ENCODE measurements around the gene ZNF536.

- TF ChIP-seq, protein P1, sequence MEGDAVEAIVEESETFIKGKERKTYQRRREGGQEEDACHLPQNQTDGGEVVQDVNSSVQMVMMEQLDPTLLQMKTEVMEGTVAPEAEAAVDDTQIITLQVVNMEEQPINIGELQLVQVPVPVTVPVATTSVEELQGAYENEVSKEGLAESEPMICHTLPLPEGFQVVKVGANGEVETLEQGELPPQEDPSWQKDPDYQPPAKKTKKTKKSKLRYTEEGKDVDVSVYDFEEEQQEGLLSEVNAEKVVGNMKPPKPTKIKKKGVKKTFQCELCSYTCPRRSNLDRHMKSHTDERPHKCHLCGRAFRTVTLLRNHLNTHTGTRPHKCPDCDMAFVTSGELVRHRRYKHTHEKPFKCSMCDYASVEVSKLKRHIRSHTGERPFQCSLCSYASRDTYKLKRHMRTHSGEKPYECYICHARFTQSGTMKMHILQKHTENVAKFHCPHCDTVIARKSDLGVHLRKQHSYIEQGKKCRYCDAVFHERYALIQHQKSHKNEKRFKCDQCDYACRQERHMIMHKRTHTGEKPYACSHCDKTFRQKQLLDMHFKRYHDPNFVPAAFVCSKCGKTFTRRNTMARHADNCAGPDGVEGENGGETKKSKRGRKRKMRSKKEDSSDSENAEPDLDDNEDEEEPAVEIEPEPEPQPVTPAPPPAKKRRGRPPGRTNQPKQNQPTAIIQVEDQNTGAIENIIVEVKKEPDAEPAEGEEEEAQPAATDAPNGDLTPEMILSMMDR (IDR thresholded peaks at IDR 0.05), result no peak
- no peak for TF ChIP-seq POLR2A (IDR thresholded peaks at IDR 0.05)
These were observed 74.8 kb downstream of the ZNF536 start for GRCh38 chr19:30446850-30447552.

Data from right lobe of liver (tissue), 4 donors.